Measurements from ENCODE around the gene MCAM. TPM values are rescaled to one million over a fixed set of nuclear protein-coding genes. Genes with fewer than 3 reads are reported as not detected.

The MCAM gene
- total RNA-seq, 3 donors from 2014 or later (not counting 1 experiment from before 2014, with no cell fraction given) = 0.11 to 2.0 (median 0.19) TPM

DNA sequence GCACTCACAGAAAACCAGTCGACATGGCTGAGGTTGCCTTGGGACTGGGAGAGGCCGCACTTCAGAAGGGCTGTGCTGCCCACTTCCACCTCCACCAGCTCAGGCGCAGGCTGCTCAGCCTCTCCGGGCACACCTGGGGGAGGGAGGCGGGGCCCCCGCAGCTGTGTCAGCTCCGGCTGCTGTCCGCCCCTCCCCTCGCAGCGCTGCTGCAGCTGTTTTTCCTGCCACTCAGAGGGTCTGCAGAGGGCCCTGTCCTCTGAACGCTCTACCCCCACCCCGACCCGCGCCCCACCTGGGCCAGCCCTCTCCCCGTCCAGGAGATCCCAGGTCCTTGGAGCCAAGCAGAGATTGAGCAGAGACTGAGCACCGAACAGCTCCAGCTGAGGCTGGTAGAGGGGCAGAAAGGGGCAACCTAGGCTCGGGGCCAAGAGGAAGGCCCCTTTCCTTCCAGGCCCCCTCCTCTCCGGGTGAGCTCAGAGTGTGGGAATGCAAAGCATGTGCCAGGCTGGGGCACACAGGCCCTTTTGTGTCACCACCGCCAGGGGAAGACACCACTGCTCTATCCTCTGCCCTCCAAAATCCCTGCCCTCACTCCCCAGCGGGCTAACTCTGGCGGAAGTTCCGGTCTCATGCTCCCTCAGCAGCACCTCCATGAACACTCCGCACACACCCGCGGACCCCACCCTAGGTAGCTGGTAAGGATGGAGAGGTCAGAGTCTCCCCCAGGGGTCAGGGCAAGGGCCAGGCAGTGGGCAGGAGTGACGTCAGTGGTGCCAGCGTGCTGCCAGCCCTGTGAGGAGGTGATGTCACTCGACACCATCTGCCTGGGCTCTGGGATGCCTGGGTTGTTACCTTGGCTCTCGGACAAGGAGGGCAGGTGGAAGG lies 1.6 kb downstream of the MCAM start:
- Mint-ChIP-seq H3K27me3 (ENCODE audit: low read depth in 2 of 2) (peaks cover 18 to 27% of the 10 kb centered on the region in 2 donors), H3K4me3 (no peak overlapping the region), H3K36me3 (no peaks in the 10 kb centered on the region), H3K4me1 (peaks cover 0 to 22% of the 10 kb centered on the region in 2 donors), H3K9me3 (no peaks in the 10 kb centered on the region), H3K27ac (no peak overlapping the region)
- Histone ChIP-seq H3K27me3 (ENCODE audit: control insufficient read depth, insufficient read depth, low read length) (peaks cover 27% of the 10 kb centered on the region), H3K27ac (ENCODE audit: low read length) (no peak overlapping the region), H3K4me3 (ENCODE audit: low read length) (peak overlapping the region; percentile 4), H3K4me1 (ENCODE audit: control insufficient read depth, insufficient read depth, low read length) (peaks cover 27% of the 10 kb centered on the region), H3K9me3 (ENCODE audit: control insufficient read depth, insufficient read depth, low read length) (no peaks in the 10 kb centered on the region), H3K36me3 (ENCODE audit: control insufficient read depth, insufficient read depth, low read length) (no peaks in the 10 kb centered on the region)
- DNase-seq (peak in 1 of 2 donors; percentile 72), ATAC-seq (peak; percentile 40 to 58 (median 52))
- intact Hi-C loops (cut with micrococcal nuclease) = no loop called here
- TF ChIP-seq, protein P1, sequence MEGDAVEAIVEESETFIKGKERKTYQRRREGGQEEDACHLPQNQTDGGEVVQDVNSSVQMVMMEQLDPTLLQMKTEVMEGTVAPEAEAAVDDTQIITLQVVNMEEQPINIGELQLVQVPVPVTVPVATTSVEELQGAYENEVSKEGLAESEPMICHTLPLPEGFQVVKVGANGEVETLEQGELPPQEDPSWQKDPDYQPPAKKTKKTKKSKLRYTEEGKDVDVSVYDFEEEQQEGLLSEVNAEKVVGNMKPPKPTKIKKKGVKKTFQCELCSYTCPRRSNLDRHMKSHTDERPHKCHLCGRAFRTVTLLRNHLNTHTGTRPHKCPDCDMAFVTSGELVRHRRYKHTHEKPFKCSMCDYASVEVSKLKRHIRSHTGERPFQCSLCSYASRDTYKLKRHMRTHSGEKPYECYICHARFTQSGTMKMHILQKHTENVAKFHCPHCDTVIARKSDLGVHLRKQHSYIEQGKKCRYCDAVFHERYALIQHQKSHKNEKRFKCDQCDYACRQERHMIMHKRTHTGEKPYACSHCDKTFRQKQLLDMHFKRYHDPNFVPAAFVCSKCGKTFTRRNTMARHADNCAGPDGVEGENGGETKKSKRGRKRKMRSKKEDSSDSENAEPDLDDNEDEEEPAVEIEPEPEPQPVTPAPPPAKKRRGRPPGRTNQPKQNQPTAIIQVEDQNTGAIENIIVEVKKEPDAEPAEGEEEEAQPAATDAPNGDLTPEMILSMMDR (IDR thresholded peaks at IDR 0.05) = no peak
- WGBS (ENCODE audit: insufficient coverage) = 3% methylated on average over 29 of the region's 29 CpGs

DNA sequence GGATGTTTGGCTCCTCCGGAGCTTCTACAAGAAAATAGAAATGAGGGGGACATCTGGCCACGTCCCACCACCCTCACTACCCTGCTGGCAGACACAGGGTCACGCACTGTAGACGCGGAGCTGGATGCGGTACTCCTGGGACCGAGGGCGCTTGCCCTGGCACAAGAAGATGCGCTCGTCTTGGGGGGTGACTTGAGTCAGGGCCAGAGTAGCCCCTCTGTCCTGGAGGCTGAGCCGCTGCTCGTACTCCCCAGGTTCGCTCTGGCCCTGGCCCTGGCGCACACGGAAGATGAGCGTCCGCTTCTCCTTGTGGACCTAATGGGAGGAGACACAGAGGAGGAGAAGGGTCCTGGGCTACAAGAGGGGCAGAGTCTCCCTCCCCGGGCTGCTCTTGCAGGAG lies 2.2 kb downstream of the MCAM start:
- ATAC-seq = no peak
- intact Hi-C loops (cut with micrococcal nuclease) = no loop called here

DNA sequence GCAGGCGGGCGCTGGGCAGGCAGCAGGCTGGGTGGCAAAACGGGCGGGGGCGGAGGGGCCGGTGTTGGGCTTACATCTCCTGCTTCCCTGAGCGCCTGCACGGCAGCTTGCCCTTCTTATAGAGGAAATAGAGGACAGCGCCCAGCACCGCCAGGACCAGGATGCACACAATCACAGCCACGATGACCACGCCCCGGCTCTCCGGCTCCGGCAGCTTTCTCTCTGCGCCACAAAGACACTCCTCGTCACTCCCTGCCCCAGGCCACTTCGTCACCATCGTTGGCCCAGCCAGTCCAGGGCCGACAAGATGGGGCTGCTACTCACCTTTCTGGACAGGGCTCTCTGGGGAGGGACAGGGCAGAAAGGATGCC lies 6.3 kb downstream of the MCAM start:
- whole genome bisulfite sequencing (ENCODE audit: insufficient coverage) = 81% methylated on average over 20 of the region's 20 CpGs
- H3K36me3 ChIP-seq (ENCODE audit: control insufficient read depth, insufficient read depth, low read length) = peaks cover 7% of the 10 kb centered on the region
- peaks cover 11% of the 10 kb centered on the region for H3K27me3 ChIP-seq (ENCODE audit: control insufficient read depth, insufficient read depth, low read length)
- peaks cover 9% of the 10 kb centered on the region for H3K4me1 ChIP-seq (ENCODE audit: control insufficient read depth, insufficient read depth, low read length)
- Mint-ChIP-seq H3K27me3 (ENCODE audit: low read depth in 2 of 2) (peaks cover 0 to 4% of the 10 kb centered on the region in 2 donors), H3K9me3 (no peaks in the 10 kb centered on the region), H3K4me1 (peaks cover 0 to 12% of the 10 kb centered on the region in 2 donors), H3K27ac (no peak overlapping the region), H3K36me3 (peaks cover under 1% of the 10 kb centered on the region), H3K4me3 (no peak overlapping the region)
- H3K27ac ChIP-seq (ENCODE audit: low read length) = no peak overlapping the region
- no peaks in the 10 kb centered on the region for H3K9me3 ChIP-seq (ENCODE audit: control insufficient read depth, insufficient read depth, low read length)
- TF ChIP-seq, protein P1 (IDR thresholded peaks at IDR 0.05) = no peak
- H3K4me3 ChIP-seq (ENCODE audit: low read length) = no peak overlapping the region
- no peak for ATAC-seq
- intact Hi-C loops (cut with micrococcal nuclease) = no loop called here
- no peak for DNase-seq

More for the DNA sequence above, 2.2 kb downstream of the MCAM start:
- peaks cover 15 to 23% of the 10 kb centered on the region in 2 donors for H3K27me3 Mint-ChIP-seq (ENCODE audit: low read depth in 2 of 2)
- H3K36me3 Mint-ChIP-seq = no peaks in the 10 kb centered on the region
- H3K4me1 Mint-ChIP-seq = peaks cover 0 to 22% of the 10 kb centered on the region in 2 donors
- WGBS (ENCODE audit: insufficient coverage) = 87% methylated on average over 18 of the region's 18 CpGs
- DNase-seq = no peak
- Histone ChIP-seq H3K4me1 (ENCODE audit: control insufficient read depth, insufficient read depth, low read length) (peaks cover 26% of the 10 kb centered on the region), H3K27ac (ENCODE audit: low read length) (no peak overlapping the region), H3K27me3 (ENCODE audit: control insufficient read depth, insufficient read depth, low read length) (peaks cover 26% of the 10 kb centered on the region), H3K4me3 (ENCODE audit: low read length) (no peak overlapping the region), H3K36me3 (ENCODE audit: control insufficient read depth, insufficient read depth, low read length) (no peaks in the 10 kb centered on the region), H3K9me3 (ENCODE audit: control insufficient read depth, insufficient read depth, low read length) (no peaks in the 10 kb centered on the region)
- H3K9me3 Mint-ChIP-seq = no peaks in the 10 kb centered on the region
- TF ChIP-seq, protein P1 (IDR thresholded peaks at IDR 0.05) = no peak
- H3K4me3 Mint-ChIP-seq = no peak overlapping the region
- no peak overlapping the region for H3K27ac Mint-ChIP-seq

Measured in natural killer cell (primary cell).